Astrocyte (in vitro differentiated cells and primary cell): ENCODE measurements around the gene ELP4. TPM values are rescaled to one million over a fixed set of nuclear protein-coding genes. Genes with fewer than 3 reads are reported as not detected.

Source experiments
- DNase-seq: peaks from one replicate; pipeline ENCODE4 v3.0.0-alpha.2; 2010; ENCODE audit warnings: low read depth
- FAIRE-seq: peaks from 2 replicates; lab custom pipeline; 2011; peaks lifted over from hg19 to GRCh38; lab: Jason Lieb, UNC
- H2AFZ ChIP-seq: 2 replicates; pipeline ENCODE4 v1.6.0; 2012; ENCODE audit warnings: low read depth, low read length, inconsistent platforms
- H3K27ac ChIP-seq: 2 replicates; pipeline ENCODE4 v1.5.1; 2011; ENCODE audit warnings: low read depth, low read length, inconsistent platforms
- H3K27me3 ChIP-seq: 2 replicates; pipeline ENCODE4 v1.6.0; 2011; ENCODE audit warnings: low read length, inconsistent platforms; ENCODE audit not compliant: insufficient read depth
- H3K36me3 ChIP-seq: 2 replicates; pipeline ENCODE4 v1.5.1; 2011; ENCODE audit warnings: low read length, inconsistent platforms; ENCODE audit not compliant: insufficient read depth
- H3K4me1 ChIP-seq: 2 replicates; pipeline ENCODE4 v1.5.1; 2011; ENCODE audit warnings: low read length, inconsistent platforms; ENCODE audit not compliant: insufficient read depth
- H3K4me2 ChIP-seq: 2 replicates; pipeline ENCODE4 v1.6.0; 2012; ENCODE audit warnings: low read length, inconsistent platforms
- H3K4me3 ChIP-seq: 2 replicates; pipeline ENCODE4 v1.5.1; 2011; ENCODE audit warnings: low read depth, mild to moderate bottlenecking, low read length, inconsistent platforms; ENCODE audit not compliant: insufficient read depth
- H3K79me2 ChIP-seq: 2 replicates; pipeline ENCODE4 v1.6.0; 2012; ENCODE audit warnings: mild to moderate bottlenecking, low read length, inconsistent platforms; ENCODE audit not compliant: insufficient read depth
- H3K9ac ChIP-seq: 2 replicates; pipeline ENCODE4 v1.6.0; 2012; ENCODE audit warnings: mild to moderate bottlenecking, low read length, inconsistent platforms
- H3K9me3 ChIP-seq: 2 replicates; pipeline ENCODE4 v1.5.1; 2012; ENCODE audit warnings: low read depth, mild to moderate bottlenecking, low read length, inconsistent platforms; ENCODE audit not compliant: insufficient read depth
- H4K20me1 ChIP-seq: 2 replicates; pipeline ENCODE4 v1.6.0; 2012; ENCODE audit warnings: low read length, inconsistent platforms; ENCODE audit not compliant: insufficient read depth
- H3K27ac Mint-ChIP-seq: one replicate; pipeline ENCODE4 v1.8.0; 2021; ENCODE audit warnings: mild to moderate bottlenecking, mixed read lengths; ENCODE audit not compliant: unreplicated experiment
- H3K27me3 Mint-ChIP-seq: one replicate; pipeline ENCODE4 v1.8.0; 2021; ENCODE audit warnings: low read depth, mixed read lengths; ENCODE audit not compliant: unreplicated experiment
- H3K36me3 Mint-ChIP-seq: one replicate; pipeline ENCODE4 v1.8.0; 2021; ENCODE audit warnings: low read depth, mixed read lengths; ENCODE audit not compliant: unreplicated experiment
- H3K4me1 Mint-ChIP-seq: one replicate; pipeline ENCODE4 v1.8.0; 2021; ENCODE audit warnings: low read depth, mixed read lengths; ENCODE audit not compliant: unreplicated experiment
- H3K4me3 Mint-ChIP-seq: one replicate; pipeline ENCODE4 v1.8.0; 2021; ENCODE audit warnings: mild to moderate bottlenecking, moderate library complexity, mixed read lengths; ENCODE audit not compliant: unreplicated experiment
- H3K9me3 Mint-ChIP-seq: one replicate; pipeline ENCODE4 v1.8.0; 2021; ENCODE audit warnings: mild to moderate bottlenecking, mixed read lengths; ENCODE audit not compliant: unreplicated experiment
- CTCF ChIP-seq: IDR thresholded peaks from 2 replicates; pipeline ENCODE4 v1.5.1; 2011; ENCODE audit warnings: low read depth, mild to moderate bottlenecking, inconsistent platforms, low read length, moderate library complexity; ENCODE audit not compliant: insufficient read depth
- EZH2 ChIP-seq: IDR thresholded peaks from 2 replicates; pipeline ENCODE4 v1.6.1; 2012; ENCODE audit warnings: mild to moderate bottlenecking, low read length, inconsistent platforms; ENCODE audit not compliant: insufficient read depth
- total RNA-seq: library from RNA; stranded (reverse); gene quantifications from 2 replicates; pipeline ENCODE4 v1.2.1, GENCODE V29; 2021

Gene ELP4
- total RNA-seq, 1 donor from 2014 or later = 12.9 TPM

DNA sequence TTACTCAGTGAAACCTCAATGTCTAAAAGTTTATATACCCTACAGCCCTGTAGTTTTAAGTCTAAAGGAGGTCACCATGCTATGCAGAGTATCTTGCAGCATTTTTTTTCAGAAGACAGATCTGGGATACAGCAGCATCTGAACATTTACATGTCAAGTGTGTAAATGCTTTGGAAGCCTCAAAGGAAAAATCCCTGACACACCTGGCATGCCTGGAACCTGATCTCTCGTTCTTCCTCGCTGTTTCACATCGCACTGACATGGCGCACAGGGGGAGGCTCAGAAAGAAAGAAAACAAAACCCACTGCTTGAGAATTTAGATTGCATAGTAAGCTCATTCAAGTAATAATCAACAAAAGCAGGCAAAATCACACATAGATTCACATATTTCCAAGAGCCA is 270.5 kb downstream of the ELP4 start:
- H2AFZ ChIP-seq = no peak overlapping the region
- FAIRE-seq = no peak
- H3K27ac Mint-ChIP-seq = no peak overlapping the region

GRCh38 chr11:31780480-31780971 is 271.0 kb downstream of the ELP4 start:
- no peak overlapping the region for H3K4me3 ChIP-seq
- no peak overlapping the region for H3K27ac Mint-ChIP-seq

More for the DNA sequence above, 270.5 kb downstream of the ELP4 start:
- Histone ChIP-seq H3K79me2 (no peaks in the 10 kb centered on the region), H3K4me1 (peaks cover 14% of the 10 kb centered on the region), H3K27ac (peak overlapping the region; percentile 89), H3K36me3 (no peaks in the 10 kb centered on the region), H3K9ac (no peak overlapping the region), H3K4me2 (peak overlapping the region; percentile 82), H3K27me3 (no peaks in the 10 kb centered on the region), H4K20me1 (no peaks in the 10 kb centered on the region), H3K9me3 (no peaks in the 10 kb centered on the region), H3K4me3 (no peak overlapping the region)
- no peak for DNase-seq
- no peak for TF ChIP-seq CTCF
- no peak for TF ChIP-seq EZH2
- Mint-ChIP-seq H3K27me3 (no peaks in the 10 kb centered on the region), H3K4me3 (no peak overlapping the region), H3K4me1 (peaks cover 24% of the 10 kb centered on the region), H3K36me3 (no peaks in the 10 kb centered on the region), H3K9me3 (peaks cover 4% of the 10 kb centered on the region)

More at GRCh38 chr11:31780480-31780971, 271.0 kb downstream of the ELP4 start:
- no peak overlapping the region for H3K4me3 Mint-ChIP-seq
- H3K4me1 ChIP-seq = peaks cover 14% of the 10 kb centered on the region
- no peaks in the 10 kb centered on the region for H3K36me3 Mint-ChIP-seq
- H4K20me1 ChIP-seq = no peaks in the 10 kb centered on the region
- peaks cover 4% of the 10 kb centered on the region for H3K9me3 Mint-ChIP-seq
- H3K27ac ChIP-seq = no peak overlapping the region
- no peak overlapping the region for H3K4me2 ChIP-seq
- H3K36me3 ChIP-seq = no peaks in the 10 kb centered on the region
- peaks cover 24% of the 10 kb centered on the region for H3K4me1 Mint-ChIP-seq
- DNase-seq = peak; percentile 34
- no peaks in the 10 kb centered on the region for H3K79me2 ChIP-seq
- no peak overlapping the region for H3K9ac ChIP-seq
- H3K27me3 ChIP-seq = no peaks in the 10 kb centered on the region
- TF ChIP-seq EZH2 (no peak), CTCF (no peak)
- no peaks in the 10 kb centered on the region for H3K9me3 ChIP-seq
- no peaks in the 10 kb centered on the region for H3K27me3 Mint-ChIP-seq
- H2AFZ ChIP-seq = no peak overlapping the region
- no peak for FAIRE-seq
